Mesenchymal stem cell (in vitro differentiated cells and primary cell): ENCODE data around the gene MGME1.

Source experiments
- DNase-seq: peaks from one replicate; pipeline ENCODE4 v3.0.0-alpha.2; 2013
- H2AFZ ChIP-seq: one replicate; pipeline ENCODE4 v1.6.1; 2013; ENCODE audit warnings: low read depth, mild to moderate bottlenecking, control low read depth, inconsistent platforms, low read length, moderate library complexity
- H2AK5ac ChIP-seq: 2 replicates; pipeline ENCODE4 v1.6.1; 2013; ENCODE audit warnings: low read length, moderate library complexity, mild to moderate bottlenecking, inconsistent platforms; ENCODE audit not compliant: severe bottlenecking
- H2BK120ac ChIP-seq: one replicate; pipeline ENCODE4 v1.6.1; 2013; ENCODE audit warnings: low read depth, mild to moderate bottlenecking, inconsistent platforms, low read length, moderate library complexity
- H2BK12ac ChIP-seq, 2 experiments: one replicate each; pipeline ENCODE4 v1.6.1; 2013; ENCODE audit warnings: inconsistent platforms in 2 of 2, low read length in 2 of 2, mild to moderate bottlenecking in 2 of 2, moderate library complexity in 2 of 2, control low read depth in 1 of 2
- H2BK15ac ChIP-seq: one replicate; pipeline ENCODE4 v1.6.1; 2013; ENCODE audit warnings: mild to moderate bottlenecking, low read depth, inconsistent platforms; ENCODE audit not compliant: poor library complexity, severe bottlenecking
- H2BK5ac ChIP-seq: 2 replicates; pipeline ENCODE4 v1.6.1; 2013; ENCODE audit warnings: low read depth, mild to moderate bottlenecking, low read length, control low read depth, inconsistent platforms; ENCODE audit not compliant: poor library complexity, severe bottlenecking
- H3K14ac ChIP-seq, 2 experiments: one replicate each; pipeline ENCODE4 v1.6.1; 2013; ENCODE audit warnings: inconsistent platforms in 2 of 2, low read length in 2 of 2, control low read depth in 1 of 2, mild to moderate bottlenecking in 1 of 2, moderate library complexity in 1 of 2
- H3K18ac ChIP-seq, 2 experiments: one replicate each; pipeline ENCODE4 v1.6.1; 2013; ENCODE audit warnings: inconsistent platforms in 2 of 2, low read length in 2 of 2, control low read depth in 1 of 2, low read depth in 1 of 2, mild to moderate bottlenecking in 1 of 2
- H3K23ac ChIP-seq, 2 experiments: one replicate each; pipeline ENCODE4 v1.6.1; 2013; ENCODE audit warnings: inconsistent platforms in 2 of 2, low read length in 2 of 2, mild to moderate bottlenecking in 2 of 2, moderate library complexity in 2 of 2, control low read depth in 1 of 2
- H3K27ac ChIP-seq: 2 replicates; pipeline ENCODE4 v1.5.1; 2013; ENCODE audit warnings: mild to moderate bottlenecking, moderate library complexity, low read length, control low read depth, inconsistent platforms; ENCODE audit not compliant: poor library complexity, severe bottlenecking
- H3K27me3 ChIP-seq, 2 experiments: 2 replicates each; pipeline versions ENCODE4 v1.6.1 to v1.7.0; 2013; ENCODE audit warnings: low read length in 2 of 2, mild to moderate bottlenecking in 2 of 2, moderate library complexity in 2 of 2, control low read depth in 1 of 2, inconsistent platforms in 1 of 2; ENCODE audit not compliant: control insufficient read depth in 1 of 2, insufficient read depth in 1 of 2
- H3K36me3 ChIP-seq, 2 experiments: 2 replicates each; pipeline versions ENCODE4 v1.6.1 to v1.7.0; 2013; ENCODE audit warnings: low read length in 2 of 2, control low read depth in 1 of 2, inconsistent platforms in 1 of 2, low read depth in 1 of 2, mild to moderate bottlenecking in 1 of 2; ENCODE audit not compliant: insufficient read depth in 2 of 2, control insufficient read depth in 1 of 2
- H3K4ac ChIP-seq, 2 experiments: one replicate each; pipeline ENCODE4 v1.6.1; 2013; ENCODE audit warnings: inconsistent platforms in 2 of 2, low read length in 2 of 2, mild to moderate bottlenecking in 2 of 2, moderate library complexity in 2 of 2, control low read depth in 1 of 2, low read depth in 1 of 2
- H3K4me1 ChIP-seq: 2 replicates; pipeline ENCODE4 v1.6.1; 2013; ENCODE audit warnings: low read depth, low read length, control low read depth; ENCODE audit not compliant: control insufficient read depth, insufficient read depth
- H3K4me2 ChIP-seq: 2 replicates; pipeline ENCODE4 v1.6.1; 2013; ENCODE audit warnings: low read length, mild to moderate bottlenecking, inconsistent platforms; ENCODE audit not compliant: poor library complexity, severe bottlenecking
- H3K4me3 ChIP-seq, 2 experiments: 2 replicates each; pipeline versions ENCODE4 v1.5.1 to v1.7.0; 2013; ENCODE audit warnings: low read length in 2 of 2, mild to moderate bottlenecking in 2 of 2, control low read depth in 1 of 2, low read depth in 1 of 2; ENCODE audit not compliant: insufficient read depth in 1 of 2
- H3K79me1 ChIP-seq: replicated peaks from 2 replicates; pipeline ENCODE4 v1.6.1; 2013; ENCODE audit warnings: mild to moderate bottlenecking, control low read depth, low read length, inconsistent platforms; ENCODE audit not compliant: poor library complexity, severe bottlenecking
- H3K9ac ChIP-seq: 2 replicates; pipeline ENCODE4 v1.7.0; 2013; ENCODE audit warnings: mild to moderate bottlenecking, low read length, moderate library complexity
- H3K9me3 ChIP-seq: 2 replicates; pipeline ENCODE4 v1.7.0; 2013; ENCODE audit warnings: mild to moderate bottlenecking, low read length; ENCODE audit not compliant: control insufficient read depth
- H4K8ac ChIP-seq: one replicate; pipeline ENCODE4 v1.6.1; 2013; ENCODE audit warnings: inconsistent platforms, mild to moderate bottlenecking, low read length, moderate library complexity
- H4K91ac ChIP-seq: one replicate; pipeline ENCODE4 v1.6.1; 2013; ENCODE audit warnings: mild to moderate bottlenecking, low read length, inconsistent platforms
- WGBS: methylation state at CpG from one replicate; pipeline ENCODE4 v1.1.7; 2013; ENCODE audit warnings: mixed read lengths; 5-methylcytosine and 5-hydroxymethylcytosine counted together

Gene MGME1

GRCh38 chr20:18011482-18011881 is 42.7 kb downstream of the MGME1 start:
- Histone ChIP-seq H3K27ac (no peak overlapping the region), H3K18ac (no peak overlapping the region), H2BK15ac (no peak overlapping the region), H3K9me3 (no peaks in the 10 kb centered on the region), H3K9ac (no peak overlapping the region), H3K36me3 (no peaks in the 10 kb centered on the region), H3K14ac (no peak overlapping the region), H4K91ac (no peak overlapping the region), H3K23ac (no peak overlapping the region), H3K27me3 (peaks cover 0 to 8% of the 10 kb centered on the region in 2 experiments), H2BK12ac (no peak overlapping the region), H3K79me1 (no peaks in the 10 kb centered on the region), H4K8ac (no peak overlapping the region), H3K4me1 (peaks cover 3% of the 10 kb centered on the region), H2BK120ac (no peak overlapping the region), H3K4ac (no peak overlapping the region), H3K4me2 (no peak overlapping the region), H2AK5ac (no peak overlapping the region), H3K4me3 (no peak overlapping the region), H2BK5ac (no peak overlapping the region), H2AFZ (no peak overlapping the region)
- DNase-seq, result no peak
- WGBS, result 97% methylated on average over 14 of the region's 14 CpGs

DNA sequence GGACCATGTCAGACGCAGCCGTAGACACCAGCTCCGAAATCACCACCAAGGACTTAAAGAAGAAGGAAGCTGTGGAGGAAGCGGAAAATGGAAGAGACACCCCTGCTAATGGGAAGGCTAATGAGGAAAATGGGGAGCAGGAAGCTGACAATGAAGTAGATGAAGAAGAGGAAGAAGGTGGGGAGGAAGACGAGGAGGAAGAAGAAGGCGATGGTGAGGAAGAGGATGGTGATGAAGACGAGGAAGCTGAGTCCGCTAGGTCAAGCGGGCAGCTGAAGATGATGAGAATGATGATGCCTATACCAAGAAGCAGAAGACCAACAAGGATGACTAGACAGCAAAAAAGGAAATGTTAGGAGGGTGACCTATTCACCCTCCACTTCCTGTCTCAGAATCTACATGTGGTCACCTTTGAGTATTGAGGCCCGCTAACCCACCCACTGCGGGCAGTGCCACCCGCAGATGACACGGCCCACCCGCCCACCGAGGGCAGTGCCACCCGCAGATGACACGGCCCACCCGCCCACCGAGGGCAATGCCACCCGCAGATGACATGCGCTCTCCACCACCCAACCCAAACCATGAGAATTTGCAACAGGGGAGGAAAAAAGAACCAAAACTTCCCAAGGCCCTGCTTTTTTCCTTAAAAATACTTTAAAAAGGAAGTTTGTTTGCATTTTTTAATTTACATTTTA is 43.3 kb downstream of the MGME1 start:
- Histone ChIP-seq H3K9ac (no peak overlapping the region), H3K79me1 (no peaks in the 10 kb centered on the region), H3K4me2 (no peak overlapping the region), H3K27me3 (peaks cover 0 to 8% of the 10 kb centered on the region in 2 experiments), H3K23ac (no peak overlapping the region), H3K14ac (no peak overlapping the region), H3K18ac (no peak overlapping the region), H2AK5ac (no peak overlapping the region), H4K8ac (no peak overlapping the region), H3K4me3 (no peak overlapping the region), H2BK120ac (no peak overlapping the region), H3K27ac (no peak overlapping the region), H3K4ac (no peak overlapping the region), H2AFZ (no peak overlapping the region), H4K91ac (no peak overlapping the region), H2BK5ac (no peak overlapping the region), H2BK12ac (no peak overlapping the region), H3K4me1 (peaks cover 3% of the 10 kb centered on the region), H2BK15ac (no peak overlapping the region), H3K9me3 (no peaks in the 10 kb centered on the region), H3K36me3 (no peaks in the 10 kb centered on the region)
- no peak for DNase-seq
- 95% methylated on average over 20 of the region's 21 CpGs for WGBS

DNA sequence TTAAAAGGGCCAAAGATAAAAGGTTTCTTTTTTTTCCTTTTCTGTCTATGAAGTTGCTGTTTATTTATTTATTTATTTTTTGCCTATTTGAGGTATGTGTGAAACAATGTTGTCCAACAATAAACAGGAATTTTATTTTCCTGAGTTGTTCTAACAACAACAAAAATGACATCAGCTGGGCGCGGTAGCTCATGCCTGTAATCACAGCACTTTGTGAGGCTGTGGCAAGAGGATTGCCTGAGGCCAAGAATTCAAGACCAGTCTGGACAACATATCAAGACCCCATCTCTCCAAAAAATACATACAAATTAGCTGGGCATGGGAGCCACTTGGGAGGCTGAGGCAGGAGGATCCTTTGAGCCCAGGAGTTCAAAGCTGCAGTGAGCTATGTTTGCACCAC is 44.1 kb downstream of the MGME1 start:
- Histone ChIP-seq H3K4me3 (no peak overlapping the region), H3K27ac (no peak overlapping the region), H3K14ac (no peak overlapping the region), H2BK15ac (no peak overlapping the region), H3K18ac (no peak overlapping the region), H3K36me3 (no peaks in the 10 kb centered on the region), H2BK120ac (no peak overlapping the region), H2BK5ac (no peak overlapping the region), H3K4me1 (peaks cover under 1% of the 10 kb centered on the region), H3K9me3 (no peaks in the 10 kb centered on the region), H3K9ac (no peak overlapping the region), H3K27me3 (peaks cover 0 to 11% of the 10 kb centered on the region in 2 experiments), H3K23ac (no peak overlapping the region), H4K91ac (no peak overlapping the region), H3K4ac (no peak overlapping the region), H3K4me2 (no peak overlapping the region), H2AFZ (no peak overlapping the region), H2AK5ac (no peak overlapping the region), H4K8ac (no peak overlapping the region), H2BK12ac (no peak overlapping the region), H3K79me1 (no peaks in the 10 kb centered on the region)
- 100% methylated on average over 2 of the region's 2 CpGs for WGBS
- DNase-seq, result no peak

- H2BK15ac ChIP-seq, result no peak overlapping the region
- H4K91ac ChIP-seq, result no peak overlapping the region
These were observed 45.6 kb downstream of the MGME1 start for GRCh38 chr20:18014411-18014810.

More at GRCh38 chr20:18014411-18014810, 45.6 kb downstream of the MGME1 start:
- H2BK12ac ChIP-seq, result no peak overlapping the region
- H3K4me2 ChIP-seq, result no peak overlapping the region
- no peaks in the 10 kb centered on the region for H3K36me3 ChIP-seq
- no peak overlapping the region for H2BK120ac ChIP-seq
- no peak overlapping the region for H2AK5ac ChIP-seq
- no peak overlapping the region for H2BK5ac ChIP-seq
- H2AFZ ChIP-seq, result no peak overlapping the region
- no peaks in the 10 kb centered on the region for H3K79me1 ChIP-seq
- no peak overlapping the region for H3K14ac ChIP-seq
- 94% methylated on average over 6 of the region's 6 CpGs for WGBS
- no peak overlapping the region for H3K23ac ChIP-seq
- H3K4ac ChIP-seq, result no peak overlapping the region
- no peak overlapping the region for H3K18ac ChIP-seq
- no peak overlapping the region for H3K4me3 ChIP-seq
- H3K4me1 ChIP-seq, result no peaks in the 10 kb centered on the region
- H3K9ac ChIP-seq, result no peak overlapping the region
- no peak overlapping the region for H3K27ac ChIP-seq
- H3K9me3 ChIP-seq, result no peaks in the 10 kb centered on the region
- peaks cover 12 to 25% of the 10 kb centered on the region in 2 experiments for H3K27me3 ChIP-seq
- no peak for DNase-seq
- no peak overlapping the region for H4K8ac ChIP-seq
